Stimulated activated CD4-positive, alpha-beta T cell treated with anti-CD3 and anti-CD28 coated beads, TNF-alpha, amount 100 ng/mL, for 48 hours (primary cell): ENCODE data around the gene DLG2.

Source experiments
- DNase-seq, 3 donors: peaks; one replicate each; pipeline ENCODE4 v3.0.0-alpha.2; 2020; ENCODE audit warnings: low read depth in 3 of 3

The DLG2 gene

DNA sequence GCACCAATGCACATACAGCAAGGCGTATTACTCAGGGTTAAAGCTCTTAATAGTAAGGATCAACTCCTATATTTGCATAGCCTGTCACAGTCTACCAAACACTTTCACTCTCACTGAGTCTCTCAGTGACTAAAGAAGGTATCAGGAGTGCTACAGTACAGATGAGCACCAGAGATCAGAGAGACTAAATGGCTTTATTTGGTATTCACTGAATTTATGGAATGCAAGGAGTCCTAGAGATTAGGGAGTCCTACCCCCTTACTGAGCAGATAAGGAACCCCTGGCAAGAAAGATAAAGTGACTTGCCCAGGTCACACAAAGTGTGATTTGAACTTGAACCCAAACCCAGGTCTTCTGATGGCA, 1944.6 kb downstream of the DLG2 start:
- no peak for DNase-seq

DNA sequence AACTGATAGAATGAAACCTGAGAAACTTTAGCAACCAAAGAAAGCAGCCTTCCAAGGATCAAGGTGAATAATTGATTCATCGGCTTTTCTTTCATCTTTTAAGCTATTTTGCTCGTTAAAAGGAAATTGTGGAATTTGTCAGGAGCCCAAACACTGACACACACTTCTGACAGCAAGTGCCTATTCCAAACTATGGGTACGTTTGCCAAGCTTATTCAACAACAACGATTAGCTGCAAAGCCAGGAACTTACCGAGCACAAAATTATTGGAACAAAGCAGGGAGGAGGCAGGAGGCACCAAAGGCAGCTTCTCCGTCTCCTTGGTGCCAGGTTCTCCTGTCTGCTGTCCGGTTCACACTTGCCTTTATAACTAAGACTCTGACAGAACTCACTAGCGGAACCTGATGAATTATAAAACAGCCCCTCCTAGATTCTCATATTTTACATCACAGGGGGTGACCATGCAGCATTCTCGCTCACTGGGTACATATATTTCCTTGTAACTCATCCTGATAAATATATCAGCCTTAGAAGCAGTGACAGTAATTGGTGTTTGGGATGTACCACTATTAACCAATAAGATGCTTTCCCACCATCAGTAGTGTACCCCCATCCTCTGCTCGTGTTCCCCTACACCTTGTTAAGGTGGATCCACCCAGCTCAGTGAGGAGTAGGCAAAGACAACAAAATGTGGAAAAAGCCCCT, 1945.1 kb downstream of the DLG2 start:
- DNase-seq = no peak

DNA sequence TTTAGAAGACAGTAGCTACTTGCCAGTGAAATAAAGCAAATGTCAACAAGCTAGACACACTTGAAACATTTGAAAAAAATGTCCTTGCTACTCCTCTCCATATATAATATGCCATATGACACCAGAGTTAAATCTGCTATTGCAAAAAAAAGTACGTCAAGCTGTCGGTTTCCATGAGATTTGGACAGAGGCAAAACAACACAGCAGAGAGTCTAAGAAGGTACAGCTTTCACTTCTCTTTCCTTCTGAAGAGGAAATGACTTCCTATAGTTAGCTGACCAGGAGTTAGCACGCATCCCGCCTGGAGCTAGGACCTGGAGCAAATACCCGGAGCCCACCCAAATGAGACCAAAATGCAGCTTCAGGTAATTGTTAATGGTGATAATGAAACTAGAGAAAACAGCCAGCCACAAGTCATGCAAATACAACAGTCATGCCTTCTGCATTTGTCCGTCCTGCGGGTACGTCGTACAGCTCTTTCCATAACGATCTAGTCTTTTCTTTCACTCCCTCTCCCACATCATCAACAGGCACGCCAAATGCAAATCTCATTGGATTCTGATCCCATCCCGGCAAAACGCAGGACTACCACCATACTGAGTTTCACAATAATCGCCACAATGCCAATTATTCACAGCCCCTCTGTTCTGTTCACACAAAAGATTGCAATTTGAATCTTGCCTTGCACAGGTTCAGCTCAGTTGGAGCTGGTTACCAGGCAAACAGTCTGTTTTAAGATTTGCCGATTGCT, 1945.9 kb downstream of the DLG2 start:
- DNase-seq = no peak

DNA sequence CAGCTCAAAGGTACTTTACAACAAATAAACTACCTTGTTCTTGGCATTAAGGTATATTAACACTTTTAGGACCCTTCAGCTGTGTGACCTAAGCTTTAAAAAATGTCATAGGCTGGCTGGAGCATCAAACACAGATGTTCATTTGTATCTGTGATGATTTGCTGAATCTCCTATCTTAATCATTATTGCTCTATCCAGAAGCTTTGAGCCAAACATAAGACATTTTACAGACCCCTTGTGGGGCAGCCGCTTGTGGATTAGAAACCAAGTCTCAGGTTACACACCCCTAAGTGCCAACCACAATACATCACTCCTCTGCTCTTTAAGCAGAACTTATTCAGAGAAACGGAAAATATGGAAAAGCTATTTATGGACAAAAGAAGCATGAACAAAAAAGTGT, 1946.8 kb downstream of the DLG2 start:
- no peak for DNase-seq

DNA sequence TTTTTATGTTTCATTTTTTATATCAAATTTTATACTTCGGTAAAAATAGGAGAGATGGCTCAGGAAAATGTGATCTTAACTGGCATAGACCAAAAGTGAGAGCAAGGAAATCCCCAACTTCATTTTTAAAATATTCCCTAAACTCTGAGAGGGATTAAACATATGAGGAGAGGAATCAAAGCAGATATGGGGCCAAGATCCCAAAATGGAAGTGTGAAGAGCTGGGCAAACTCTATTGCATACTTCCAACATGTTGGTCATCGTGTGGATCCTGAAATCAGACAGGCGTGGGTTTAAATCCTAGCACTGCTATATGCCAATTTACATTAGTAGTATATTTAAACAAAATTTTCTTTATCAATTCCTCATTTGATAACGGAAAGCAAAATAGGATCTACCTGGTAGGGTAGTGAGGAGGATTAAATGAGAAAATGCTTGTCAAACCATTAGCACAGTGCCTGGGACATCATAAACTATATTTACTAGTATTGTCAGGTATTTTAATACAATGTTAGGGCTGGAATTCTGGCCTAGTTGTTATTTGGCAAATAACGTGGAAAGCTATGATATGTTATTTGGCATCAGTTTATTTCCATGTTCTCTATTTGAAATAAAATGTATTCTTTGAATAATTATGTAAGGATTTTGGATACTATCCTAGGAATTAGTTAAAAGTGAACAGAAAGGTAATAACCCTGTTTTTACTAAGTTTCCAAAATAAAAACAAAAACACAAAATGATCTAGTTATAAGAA, 1948.1 kb downstream of the DLG2 start:
- DNase-seq = no peak

DNA sequence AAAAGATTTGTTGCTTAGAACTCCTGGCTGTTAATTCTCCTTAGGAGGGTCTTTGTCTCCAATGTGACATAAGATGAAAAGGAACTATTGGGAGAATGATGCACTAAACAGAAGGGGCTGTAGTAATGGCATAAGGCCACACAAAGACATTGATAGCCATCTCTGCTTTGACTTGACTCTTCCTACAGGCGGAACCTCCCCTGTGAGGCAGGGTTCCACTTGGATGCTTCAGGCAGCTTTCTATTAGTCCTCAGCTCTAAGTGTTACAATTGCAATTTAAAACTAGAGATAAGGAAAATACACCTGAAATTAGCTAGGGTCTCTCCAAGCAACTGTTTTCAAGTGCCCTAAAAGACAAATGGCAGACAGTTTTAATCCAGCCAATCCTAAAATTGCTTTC, 1949.4 kb downstream of the DLG2 start:
- DNase-seq = no peak

DNA sequence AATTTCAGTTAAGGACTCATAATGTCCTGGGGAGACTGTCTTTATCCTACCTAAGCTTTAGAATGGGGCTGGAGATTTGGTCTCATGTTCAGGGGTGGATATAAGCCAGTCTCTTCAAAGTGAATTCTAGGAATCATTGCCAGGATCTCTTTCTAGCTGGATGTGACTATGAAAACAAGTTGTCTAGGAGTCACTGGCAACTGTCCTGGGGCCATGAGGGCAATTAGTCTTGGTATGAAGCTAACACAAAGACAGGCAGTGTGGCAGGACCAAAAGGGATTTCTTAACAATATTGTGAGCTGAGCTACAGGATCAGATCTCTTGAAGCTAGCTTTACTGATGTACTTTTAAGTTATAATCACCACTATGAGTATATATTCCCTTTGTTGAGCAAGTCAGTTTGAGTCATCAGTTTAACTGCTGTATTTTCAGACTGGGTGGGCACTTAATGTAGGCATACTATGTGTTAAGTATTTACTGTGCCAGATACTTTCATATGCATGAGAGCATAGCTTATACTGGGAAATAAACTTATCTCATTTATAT, 1951.0 kb downstream of the DLG2 start:
- no peak for DNase-seq

DNA sequence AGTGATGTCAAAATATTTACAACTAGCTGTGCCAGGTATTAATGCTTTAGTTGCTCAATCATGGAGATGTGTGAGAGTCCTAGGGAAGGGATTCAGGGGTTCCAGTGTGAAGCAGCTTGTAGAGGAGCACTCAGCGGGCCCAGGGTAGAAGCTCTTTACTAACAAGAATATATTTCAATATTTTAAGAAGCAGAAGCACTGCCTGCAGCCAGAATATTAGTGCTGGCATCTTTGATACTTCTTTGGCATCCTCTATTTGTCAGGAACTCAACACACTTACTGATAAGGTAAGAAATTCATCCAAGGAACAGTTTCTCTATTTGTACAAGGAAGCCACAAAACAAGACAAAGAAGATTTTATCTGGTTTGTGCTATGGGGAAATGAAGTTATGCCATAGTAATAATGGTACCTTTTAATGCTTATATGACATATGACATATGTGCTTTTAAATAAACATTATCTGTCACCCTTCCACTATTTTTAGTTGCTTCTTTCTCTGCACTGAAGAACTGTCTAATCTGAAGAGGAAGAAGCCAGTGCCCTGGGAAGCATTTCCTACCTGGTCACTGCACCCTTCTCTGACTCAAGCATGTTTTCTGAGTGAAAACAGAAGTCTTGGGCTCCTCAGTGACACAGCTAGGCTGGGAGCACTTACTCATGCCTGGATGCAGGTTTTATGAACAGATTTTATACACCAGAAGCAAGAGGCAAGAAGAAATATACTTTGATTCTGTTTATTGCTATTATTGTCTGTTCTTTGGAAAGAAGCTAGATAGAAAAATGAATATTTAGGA, 1952.8 kb downstream of the DLG2 start:
- DNase-seq = no peak

DNA sequence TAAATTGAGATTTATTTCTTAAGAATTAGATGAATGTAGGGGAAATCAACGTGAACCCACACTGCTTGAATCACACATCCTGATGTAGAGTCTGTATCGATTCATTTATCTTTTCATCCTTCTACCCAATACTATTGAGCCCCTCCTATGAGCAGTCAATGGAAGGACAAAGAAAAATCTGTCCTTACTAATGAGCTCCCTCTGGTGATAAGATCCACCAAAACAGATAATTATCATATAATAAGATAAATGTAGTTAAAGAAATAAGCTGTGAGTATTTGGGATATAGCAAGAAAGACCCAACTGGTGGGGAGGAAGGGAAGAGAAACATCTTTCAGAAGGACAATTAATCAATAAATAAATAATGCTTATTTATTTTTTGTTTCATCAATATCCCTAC, 1955.9 kb downstream of the DLG2 start:
- DNase-seq = no peak

DNA sequence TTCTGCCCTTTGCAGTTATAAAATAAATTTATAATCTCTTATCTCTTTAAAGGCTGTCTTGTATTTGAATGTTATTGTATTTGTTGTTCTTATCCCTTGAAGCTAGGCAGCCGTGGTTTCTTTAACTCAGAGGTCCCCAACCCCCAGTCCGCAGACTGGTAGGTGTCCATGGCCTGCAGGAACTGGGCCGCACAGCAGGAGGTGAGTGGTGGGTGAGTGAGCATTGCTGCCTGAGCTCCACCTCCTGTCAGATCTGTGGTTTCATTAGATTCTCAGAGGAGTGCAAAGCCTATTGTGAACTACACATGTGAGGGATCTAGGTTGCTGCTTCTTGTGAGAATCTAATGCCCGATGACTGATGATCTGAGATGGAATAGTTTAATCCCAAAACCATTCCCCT, 1961.0 kb downstream of the DLG2 start:
- no peak for DNase-seq

DNA sequence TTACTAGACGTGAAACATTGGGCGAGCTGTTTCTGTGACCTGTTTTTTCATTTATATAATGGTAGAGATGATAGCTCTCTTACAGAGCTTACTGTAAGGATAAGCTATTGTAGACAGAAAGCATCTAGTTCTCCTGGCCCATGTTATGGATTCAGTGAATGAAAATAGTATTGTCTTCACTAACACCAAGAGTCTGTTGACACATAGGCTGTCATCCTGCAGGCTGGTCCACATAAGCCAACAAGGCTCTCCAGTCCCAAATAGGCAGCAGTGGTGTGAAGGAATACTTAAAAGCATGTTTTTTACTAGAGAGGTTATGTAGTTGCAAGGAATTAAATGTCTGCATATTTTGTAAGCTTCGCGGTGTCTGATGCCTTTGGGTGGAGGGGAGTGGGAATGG, 1963.2 kb downstream of the DLG2 start:
- no peak for DNase-seq

DNA sequence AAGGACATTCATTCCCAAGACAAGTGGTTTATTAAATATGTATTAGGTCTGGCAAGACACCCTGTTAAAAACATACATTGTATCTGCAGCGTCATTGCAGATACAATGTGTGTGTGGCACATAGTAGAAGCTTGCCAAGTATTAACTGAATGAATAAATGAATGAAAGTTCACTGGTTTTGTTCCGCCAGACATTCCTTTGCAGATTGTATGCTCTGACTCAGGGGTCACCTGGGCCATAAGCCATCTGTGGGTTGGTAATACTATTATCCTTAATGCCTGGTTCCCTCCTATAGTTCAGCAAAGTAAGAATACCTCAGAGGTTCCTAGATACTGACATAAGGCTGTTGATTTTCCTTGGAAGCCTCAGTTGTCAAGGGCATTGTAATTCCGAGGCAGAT, 1963.7 kb downstream of the DLG2 start:
- DNase-seq = no peak

DNA sequence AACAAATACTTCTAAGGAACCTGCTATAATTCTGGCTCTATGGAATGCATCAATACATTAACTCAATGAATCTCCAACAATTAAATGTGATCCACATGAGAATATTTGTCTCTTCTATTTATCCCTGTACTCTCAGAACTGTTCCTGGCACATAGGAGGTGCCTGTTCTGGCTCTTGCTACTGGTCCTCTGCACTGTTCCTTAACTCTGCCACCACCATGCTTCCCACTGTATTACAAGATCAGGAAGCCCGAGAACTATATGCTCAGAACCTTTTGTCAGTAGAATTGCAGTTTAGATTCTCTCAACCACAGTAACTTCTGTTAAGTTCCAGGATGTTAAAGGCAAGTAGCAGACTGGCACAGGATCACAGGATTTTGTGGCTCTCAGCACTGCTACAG, 1964.7 kb downstream of the DLG2 start:
- no peak for DNase-seq

DNA sequence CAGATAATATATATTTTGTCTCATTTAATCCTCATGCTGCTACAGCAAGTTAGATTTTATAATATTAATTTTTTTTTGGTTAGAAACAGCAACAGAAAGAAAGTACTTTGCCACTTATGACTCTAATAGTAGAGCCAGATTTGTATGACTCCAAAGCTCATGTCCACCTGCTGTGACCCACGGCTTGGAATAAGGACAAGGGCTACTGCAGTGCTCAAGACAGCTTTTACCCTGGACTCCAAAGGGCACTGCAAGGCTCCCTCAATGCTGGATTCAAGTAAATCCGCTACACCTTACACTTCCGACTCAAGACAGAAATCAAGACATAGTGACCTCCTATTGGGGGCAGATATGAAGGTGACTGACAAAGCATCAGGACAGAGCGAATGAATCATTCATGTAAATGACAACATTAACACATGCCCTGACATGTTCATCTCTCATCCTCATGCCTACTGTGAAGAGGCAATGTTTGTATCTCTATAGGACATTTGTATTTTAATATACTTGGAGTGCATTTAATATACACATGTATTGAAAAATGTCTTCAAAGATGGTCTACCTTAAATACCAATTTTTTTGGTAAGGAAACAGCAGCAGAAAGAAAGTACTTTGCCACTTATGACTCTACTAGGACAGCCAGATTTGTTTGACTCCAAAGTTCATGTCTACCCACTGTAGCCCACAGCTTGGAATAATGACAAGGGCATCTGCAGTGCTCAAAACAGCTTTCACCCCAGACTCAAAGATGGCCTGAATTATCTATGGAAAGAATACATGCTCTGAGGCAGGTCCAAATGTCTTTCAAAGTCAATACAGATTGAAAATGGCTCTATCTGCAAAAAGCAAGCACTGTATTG, 1965.4 kb downstream of the DLG2 start:
- no peak for DNase-seq

DNA sequence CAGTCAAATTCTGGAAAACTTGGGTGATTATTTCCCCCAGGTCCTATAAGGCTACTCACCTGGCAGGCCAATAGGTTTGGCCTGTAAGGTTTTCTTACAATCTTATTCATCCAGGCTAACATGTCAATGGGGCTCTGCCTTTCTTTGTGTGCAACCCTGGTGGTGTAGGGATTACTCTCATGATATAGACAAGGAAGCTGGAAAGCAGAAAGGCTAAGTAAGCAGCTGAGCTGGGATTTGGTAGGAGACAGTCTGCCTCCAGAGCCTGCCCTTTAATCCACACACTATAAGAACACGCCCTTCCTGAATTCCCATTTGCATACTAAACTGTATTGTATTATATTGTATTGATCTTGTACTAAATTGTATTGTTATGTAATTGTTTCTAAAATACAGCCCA, 1967.7 kb downstream of the DLG2 start:
- DNase-seq = no peak

DNA sequence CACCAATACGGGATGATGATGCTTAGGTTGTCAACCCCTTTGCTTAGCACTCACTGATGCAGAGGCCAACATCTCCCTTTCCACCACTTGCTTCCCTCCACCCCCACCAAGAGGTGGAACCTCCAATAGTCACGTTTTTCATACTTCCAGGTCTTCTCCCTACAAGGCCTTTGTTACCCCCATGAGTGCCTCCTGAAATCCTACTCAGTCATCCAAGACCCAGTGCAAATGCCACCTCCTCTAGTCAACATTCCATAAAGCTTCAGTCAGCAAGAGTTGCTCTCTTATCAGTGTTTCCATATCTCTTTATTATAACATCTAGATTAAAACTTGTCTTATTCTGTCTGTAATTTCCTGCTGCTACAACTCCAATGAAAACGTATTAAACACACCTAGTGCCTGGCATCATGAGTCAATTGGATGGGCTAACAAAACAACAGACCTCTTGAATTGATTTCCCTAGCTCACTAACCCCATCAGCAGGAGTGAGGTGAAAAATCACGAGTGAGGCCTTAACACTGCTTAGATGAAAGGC, 1970.3 kb downstream of the DLG2 start:
- DNase-seq = no peak

DNA sequence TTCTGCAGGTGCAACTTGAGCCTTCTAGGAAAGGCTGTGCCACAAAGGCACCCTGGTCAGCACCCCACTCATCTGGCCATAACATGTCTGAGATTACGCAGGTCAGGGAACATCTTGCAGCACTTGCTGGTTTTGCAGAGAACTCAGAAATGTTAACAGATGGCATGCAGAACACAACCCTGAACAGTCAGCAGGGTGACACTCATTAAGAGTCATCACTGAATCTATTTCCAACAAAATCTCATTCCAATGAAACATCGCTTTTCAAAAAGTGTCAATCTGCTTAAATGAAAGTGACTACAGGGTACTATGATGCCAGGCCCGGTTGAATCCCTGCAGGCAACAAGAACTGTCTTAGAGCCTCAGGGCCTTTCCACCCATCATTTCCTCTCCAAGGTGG, 1971.2 kb downstream of the DLG2 start:
- no peak for DNase-seq

DNA sequence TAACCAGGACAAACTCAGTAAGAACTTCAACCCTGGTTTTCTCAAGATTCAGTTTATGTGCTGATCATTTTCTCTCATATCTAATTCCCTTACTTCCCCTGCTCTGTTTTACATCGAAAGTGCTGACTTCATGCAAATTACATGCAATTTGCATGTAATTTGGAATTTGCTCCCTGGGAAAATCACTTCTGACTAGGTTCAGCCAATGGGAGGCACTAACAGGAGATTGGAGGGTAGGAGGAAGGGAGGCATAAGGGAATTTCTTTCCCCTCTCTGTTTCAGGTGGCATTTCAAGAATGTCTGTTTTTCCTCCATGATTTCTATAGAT, 1977.7 kb downstream of the DLG2 start:
- DNase-seq = no peak

DNA sequence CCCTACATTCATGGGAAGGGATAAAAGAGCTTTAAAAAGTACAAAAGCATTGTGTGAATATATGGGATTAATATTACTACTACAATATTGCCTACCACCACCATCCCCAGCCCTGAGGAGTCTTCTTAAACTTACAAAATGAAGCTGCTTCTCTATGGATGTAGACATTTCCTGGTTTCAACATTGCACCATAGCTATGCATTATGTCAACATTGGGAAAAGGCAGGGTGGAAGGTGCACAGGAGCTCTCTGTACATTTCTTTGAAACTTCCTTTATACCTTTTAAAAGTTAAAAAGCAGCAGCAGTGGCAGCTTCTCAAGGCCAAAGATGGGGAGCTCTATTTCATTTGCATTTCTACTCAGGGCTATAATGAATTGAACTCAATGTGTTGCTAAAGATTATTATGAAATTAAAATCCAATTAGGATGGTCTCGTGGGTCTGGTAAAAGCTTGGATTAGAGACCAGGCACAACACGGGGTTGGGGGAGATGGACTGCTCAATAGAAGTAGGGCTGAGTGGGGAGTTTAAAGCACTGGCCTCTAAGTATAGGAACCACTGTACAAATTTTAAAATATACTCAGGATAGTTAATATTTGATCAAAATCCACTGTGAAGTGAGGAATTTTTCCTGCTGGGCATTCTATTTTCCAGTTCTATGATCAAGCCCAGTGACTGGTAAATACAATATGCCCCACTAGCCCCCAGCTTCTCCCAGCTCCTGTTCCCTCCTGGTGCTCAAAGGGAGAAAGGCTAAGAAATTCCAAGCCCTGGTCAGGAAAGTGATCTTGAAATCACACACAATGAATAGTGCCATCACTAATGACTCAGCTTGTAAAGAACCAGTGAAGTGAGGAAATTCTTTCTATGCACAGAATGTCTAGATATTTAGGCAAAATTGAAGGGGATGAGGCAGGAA, 1978.3 kb downstream of the DLG2 start:
- no peak for DNase-seq

DNA sequence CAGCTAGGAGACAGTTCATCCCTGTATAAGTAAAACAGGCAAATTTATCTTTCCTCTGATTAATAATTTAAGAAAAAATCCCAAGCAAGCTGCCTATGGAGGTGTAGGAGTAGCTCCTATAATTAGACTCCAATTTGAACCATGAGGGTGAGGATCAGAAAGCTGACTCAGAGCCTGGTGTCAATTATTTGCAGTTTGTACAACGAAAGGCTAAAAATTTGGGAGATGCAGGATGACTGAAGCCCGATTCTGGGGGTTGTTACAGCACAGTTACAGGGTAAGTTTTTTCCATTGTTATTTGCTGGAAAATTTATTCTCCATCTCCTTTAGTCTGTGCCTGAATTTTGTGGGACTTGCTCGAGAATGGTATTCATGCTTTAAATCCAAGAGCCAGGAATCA, 1981.6 kb downstream of the DLG2 start:
- no peak for DNase-seq
